Stimulated activated CD4-positive, alpha-beta T cell treated with anti-CD3 and anti-CD28 coated beads, Interleukin-12 subunit alpha, Interleukin-12 subunit beta, amount 100 ng/mL, for 4 hours (primary cell): ENCODE data around the gene TRAPPC2B.

Experiments
- DNase-seq: peaks from one replicate; pipeline ENCODE4 v3.0.0-alpha.2; 2020

Gene TRAPPC2B

DNA sequence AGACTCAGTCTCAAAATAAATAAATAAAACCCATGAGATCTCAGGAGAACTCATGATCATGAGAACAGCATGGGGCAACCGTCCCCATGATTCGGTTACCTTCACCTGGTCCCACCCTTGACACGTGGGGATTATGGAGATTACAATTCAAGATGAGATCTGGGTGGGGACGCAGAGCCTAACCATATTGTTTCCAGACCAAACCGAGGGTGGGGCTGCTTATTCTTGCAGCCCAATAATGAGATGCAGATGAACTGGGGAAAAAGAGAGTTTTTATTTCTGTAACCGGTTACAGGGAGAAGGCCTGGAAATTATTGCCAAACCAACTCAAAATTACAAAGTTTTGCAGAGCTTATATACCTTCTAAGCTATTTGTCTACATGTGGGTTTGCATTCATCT lies 12.8 kb downstream of the TRAPPC2B start:
- DNase-seq = no peak

DNA sequence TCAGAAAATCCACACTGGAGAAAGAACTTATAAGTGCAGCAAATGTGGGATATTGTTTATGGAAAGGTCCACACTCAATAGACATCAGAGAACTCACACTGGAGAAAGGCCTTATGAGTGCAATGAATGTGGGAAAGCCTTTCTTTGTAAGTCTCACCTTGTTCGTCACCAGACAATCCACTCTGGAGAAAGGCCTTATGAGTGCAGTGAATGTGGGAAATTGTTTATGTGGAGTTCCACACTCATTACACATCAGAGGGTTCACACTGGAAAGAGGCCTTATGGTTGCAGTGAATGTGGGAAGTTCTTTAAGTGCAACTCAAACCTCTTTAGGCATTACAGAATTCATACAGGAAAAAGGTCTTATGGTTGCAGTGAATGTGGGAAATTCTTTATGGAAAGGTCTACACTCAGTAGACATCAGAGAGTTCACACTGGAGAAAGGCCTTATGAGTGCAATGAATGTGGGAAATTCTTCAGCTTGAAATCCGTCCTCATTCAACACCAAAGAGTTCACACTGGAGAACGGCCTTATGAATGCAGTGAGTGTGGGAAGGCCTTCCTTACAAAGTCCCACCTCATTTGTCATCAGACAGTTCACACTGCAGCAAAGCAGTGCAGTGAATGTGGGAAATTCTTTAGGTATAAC lies 14.3 kb downstream of the TRAPPC2B start:
- DNase-seq = no peak

DNA sequence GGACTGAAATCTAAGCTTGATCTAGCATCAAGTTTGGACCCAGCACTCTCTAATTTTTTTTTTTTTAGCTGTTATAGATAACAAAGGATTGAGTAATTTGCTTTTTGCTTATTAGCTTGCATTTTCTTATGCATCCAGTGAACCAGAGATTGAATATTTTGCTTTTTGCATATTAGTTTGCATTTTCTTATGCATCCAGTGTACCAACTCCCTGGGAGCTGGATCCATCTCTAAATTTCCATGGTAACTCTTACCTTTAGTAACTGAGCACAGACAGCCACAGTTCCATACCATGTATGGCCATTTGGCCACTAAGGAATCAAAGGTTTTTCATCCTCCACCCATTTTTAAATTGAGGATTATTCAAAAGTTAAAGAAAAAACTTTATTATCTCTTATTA lies 17.6 kb downstream of the TRAPPC2B start:
- no peak for DNase-seq

DNA sequence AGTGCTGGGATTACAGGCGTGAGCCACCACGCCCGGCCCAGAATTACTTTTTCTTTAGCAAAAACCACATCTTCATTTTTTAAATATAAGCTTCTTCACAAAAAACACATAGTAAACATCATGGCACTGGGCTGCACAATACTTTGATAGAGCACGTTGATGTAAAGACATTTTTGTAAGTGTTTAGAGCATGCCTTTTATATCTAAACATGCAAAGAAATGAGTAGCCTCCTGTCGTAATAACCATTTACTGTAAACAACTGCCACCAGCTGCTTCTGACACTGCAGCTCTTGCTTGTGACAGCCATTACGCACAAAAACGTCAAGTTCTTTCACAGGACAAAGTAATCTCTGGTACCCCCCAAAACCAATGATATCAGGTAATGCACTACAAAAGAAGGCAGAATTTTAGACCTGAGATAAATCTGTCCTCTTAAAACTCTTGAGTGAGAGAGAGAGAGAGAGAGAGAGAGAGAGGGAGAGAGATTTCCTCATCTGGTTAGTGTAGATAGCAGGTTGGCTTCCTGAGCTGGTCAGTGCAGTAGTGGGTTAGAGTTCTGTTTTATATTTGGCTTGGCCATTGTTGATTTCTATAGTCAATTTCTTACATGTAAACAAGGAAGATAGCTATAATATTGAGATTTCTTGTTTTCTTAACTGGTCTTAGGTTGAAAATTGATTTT lies 19.6 kb downstream of the TRAPPC2B start:
- no peak for DNase-seq

DNA sequence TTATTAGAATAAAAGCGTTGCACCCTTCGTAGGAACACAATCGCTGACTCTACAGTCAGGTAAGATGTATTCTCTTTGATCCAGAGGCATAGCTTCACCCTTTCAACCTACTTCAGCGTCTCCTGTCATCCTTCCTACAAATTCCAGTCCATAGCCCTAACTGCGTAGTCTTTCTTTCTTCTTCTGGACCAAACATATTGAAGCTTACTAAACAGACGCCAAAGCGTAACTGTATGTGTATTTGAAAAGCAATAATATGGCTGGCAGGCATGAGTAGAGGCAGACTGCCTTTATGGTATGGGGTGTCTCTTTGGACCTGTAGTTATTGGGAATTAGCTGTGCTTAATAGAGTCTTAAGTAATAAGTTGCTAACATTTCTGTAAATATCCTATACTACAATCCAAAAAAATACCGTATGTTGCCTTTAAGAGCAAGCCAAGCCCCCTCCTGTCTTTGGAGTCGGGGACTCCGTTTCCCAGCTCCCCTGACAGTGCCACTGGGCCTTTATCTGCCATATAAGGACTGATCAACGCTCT lies 25.9 kb downstream of the TRAPPC2B start:
- DNase-seq = no peak

DNA sequence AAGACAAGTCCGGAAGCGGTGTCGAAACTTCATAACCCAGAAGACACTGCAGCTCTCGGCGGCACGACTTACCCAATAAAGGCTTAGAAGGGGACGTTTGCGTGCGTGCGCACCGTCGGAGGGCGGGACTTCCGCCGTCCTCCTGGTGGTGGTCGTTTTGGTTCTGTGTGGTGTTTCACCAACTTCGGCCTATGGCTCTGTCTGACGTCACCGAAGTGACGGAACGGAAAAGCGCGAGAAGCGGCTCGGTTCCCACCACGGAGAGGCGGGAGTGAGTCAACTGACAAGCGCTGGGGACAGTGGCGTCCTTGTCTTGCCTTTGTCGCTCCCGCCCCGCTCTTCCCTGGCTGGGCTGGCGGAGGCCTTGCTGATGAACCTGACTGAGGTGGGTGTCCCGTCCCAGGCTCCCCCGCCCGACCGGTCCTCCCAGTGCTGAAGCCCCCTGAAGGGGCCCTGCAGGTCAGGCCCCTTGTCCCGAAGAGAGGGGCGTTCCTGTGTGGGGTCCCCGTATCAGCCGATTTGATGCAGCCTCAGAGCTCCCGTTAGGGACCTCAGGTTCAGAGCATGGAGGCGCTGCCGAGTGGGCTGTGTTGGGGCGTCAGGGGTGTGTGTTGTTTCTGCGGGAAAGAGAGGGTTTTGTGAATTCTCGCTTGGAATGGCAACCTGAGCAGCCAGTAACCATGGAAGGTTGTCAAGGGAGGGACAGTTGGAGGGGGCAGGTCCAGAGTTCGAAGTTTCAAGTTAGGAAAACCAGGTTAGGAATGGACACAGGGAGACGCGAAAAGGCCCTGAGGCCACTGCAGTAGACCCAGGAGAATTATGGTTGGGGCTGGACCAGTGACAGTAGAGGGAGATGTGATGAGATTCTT lies 26.6 kb downstream of the TRAPPC2B start, which contains the start of gene ZNF548:
ZNF548 (plus strand) TSS at position 125 of the 869 bp plus-strand sequence; CDS start at position 371, 246 bp downstream.
- DNase-seq = peak; percentile 95

DNA sequence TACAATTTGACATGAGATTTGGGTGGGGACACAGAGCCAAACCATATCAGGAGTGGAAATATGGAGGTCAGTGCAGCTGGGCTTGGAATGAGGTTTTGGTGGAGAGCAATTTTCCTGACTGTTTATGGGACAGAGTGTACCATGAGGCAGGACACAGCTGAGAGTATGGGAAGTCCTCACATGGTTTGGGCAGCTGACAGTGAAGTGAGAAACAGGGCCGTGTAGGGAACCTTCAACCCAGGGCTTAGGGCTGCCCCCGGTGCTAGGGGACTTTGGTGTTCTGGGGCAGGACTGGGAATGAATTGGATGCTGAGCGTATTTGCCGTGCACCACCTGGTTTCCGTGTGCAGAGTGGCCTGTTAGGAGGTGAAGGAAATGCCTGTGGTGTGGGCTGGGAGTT lies 32.4 kb downstream of the TRAPPC2B start:
- no peak for DNase-seq

DNA sequence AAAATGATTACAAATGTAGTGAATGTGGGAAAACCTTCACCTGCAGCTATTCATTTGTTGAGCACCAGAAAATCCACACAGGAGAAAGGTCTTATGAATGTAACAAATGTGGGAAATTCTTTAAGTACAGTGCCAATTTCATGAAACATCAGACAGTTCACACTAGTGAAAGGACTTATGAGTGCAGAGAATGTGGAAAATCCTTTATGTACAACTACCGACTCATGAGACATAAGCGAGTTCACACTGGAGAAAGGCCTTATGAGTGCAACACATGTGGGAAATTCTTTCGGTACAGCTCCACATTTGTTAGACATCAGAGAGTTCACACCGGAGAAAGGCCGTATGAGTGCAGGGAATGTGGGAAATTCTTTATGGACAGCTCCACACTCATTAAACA lies 35.5 kb downstream of the TRAPPC2B start:
- DNase-seq = no peak

DNA sequence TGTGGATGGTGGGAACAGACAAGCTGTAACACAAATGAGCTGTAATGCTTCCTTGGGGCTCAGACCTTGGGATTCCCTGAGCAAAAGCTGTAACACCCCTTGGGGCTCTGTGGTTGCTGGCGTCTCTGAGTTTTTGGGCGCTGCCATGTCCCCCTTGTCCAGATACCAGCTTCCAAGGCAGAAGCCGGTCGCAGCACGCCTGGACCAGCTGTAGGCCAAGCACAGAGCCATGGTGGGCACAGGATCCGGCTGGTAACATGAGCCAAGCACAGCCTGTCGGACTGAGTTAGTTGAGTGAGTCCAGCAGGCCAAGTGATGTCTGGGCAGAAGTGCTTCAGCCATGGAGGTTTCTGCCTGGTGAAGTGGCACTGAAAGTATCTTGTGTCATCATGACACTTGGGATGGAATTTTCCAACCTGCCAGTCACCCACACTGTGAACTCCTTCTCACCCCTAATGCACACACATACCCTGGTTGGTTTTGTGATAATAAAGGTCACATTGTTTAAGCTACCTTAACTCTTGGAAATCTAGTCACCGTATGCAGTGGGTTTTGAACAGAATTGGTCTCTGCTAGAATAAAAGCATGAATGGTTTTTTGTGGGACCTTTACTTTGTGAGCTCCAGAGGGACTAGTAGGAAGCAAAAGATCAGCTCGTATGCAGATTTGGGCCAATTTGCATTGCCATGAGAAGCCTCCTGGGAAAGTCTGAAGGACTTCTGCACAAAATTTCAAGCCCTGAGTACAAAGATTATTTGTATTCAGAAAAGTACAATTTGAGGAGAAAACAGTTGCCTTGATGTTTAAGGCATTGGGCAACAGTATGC lies 40.6 kb downstream of the TRAPPC2B start:
- no peak for DNase-seq

DNA sequence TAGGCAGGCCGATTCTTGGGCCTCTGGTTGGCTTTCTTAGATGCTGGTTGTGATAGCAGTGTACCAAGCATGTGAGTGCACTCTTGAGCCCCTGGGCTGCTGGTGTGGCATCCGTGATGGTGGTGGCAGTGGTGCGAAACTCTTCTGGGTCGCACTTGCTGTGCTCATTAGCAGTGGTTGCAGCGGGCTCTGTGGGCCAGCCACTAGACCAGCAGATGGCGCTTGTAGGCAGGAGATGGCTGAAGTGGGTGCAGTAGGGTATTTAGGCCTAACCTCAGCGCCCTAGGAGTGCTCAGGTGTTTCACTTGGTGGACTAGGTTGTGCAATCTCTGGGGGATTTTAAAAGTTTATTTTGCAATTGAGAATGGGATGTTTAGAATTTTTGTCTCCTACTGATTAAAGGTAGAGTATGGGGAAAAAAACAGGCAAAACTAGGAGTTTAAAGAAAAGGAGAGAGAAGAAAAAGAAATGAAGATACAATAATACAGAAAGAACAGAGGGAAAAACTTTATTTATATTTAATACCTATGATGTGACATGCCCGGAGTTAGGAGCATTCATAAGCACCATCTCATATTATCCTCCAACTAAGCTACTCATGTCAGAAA lies 43.3 kb downstream of the TRAPPC2B start:
- peak; percentile 62 for DNase-seq

DNA sequence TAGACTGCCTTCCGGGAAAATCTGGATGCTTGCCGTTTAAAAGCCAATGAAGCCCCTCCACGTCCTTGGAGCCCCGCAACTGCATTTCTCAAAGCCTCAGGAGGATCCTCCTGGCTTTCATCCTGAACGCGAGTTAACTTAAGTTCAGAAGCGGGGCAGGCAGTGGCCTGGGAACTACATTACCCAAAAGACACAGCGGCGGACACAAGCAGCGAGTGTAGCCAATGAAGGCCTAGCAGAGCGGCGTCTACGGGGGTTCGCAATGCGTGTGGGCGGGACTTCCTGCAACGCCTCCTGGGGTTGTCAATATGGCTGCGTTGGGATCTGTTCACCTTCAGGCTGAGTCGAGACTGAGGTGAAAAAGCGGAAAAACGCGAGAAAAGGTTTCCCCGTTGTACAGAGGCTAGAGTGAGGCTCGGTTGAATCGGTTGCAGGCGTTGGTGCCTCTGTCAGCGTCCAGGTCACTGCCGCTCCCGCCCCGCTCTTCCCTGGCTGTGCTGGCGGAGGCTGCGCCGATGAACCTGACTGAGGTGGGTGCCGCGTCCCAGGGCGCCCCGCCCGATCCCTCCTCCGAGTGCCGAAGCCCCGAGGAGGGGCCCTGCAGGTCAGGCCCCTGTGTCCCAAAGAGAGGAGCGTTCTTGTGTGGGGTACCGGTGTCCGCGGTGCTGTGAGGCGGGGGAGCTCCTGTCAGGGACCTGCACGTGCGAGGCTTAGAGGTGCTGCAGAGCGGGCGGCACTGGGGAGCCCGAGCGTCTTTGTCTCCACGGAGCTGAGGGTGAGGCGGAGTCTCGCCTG lies 47.7 kb downstream of the TRAPPC2B start, which contains the start of gene ZNF17:
ZNF17 (plus strand) TSS at position 285 of the 795 bp plus-strand sequence. CDS start 2,455 bp downstream, outside the sequence.
- DNase-seq = peak; percentile 87
